ENCODE measurements around the gene DLGAP1.

GRCh38 chr18:3722649-3723433 lies 732.3 kb downstream of the DLGAP1 start:
- TF ChIP-seq POLR2AphosphoS5 (IDR thresholded peaks at IDR 0.05) (no peak), CTCF (IDR thresholded peaks at IDR 0.05 in 8 of 11, conservative IDR thresholded peaks at IDR 0.05 in 3 of 11) (no peak)

All from spleen (tissue), 7 donors.